A673 (cell line): ENCODE results near the gene RNF220.

Experiments
- CTCF ChIP-seq: fragments of 300-800, 200-600 bp; sonication (generic); conservative IDR thresholded peaks from 2 replicates; pipeline ENCODE4 v1.5.1; 2017; ENCODE audit warnings: low read depth, mild to moderate bottlenecking, antibody characterized with exemption, low read length, moderate library complexity, mixed read lengths
- EZH2 ChIP-seq: fragments of 200-600 bp; sonication (generic); IDR thresholded peaks from 2 replicates; pipeline ENCODE4 v1.6.1; 2017; ENCODE audit warnings: borderline replicate concordance, low read depth, mild to moderate bottlenecking, mixed read lengths, antibody characterized with exemption, low read length; ENCODE audit not compliant: poor library complexity, severe bottlenecking

DNA sequence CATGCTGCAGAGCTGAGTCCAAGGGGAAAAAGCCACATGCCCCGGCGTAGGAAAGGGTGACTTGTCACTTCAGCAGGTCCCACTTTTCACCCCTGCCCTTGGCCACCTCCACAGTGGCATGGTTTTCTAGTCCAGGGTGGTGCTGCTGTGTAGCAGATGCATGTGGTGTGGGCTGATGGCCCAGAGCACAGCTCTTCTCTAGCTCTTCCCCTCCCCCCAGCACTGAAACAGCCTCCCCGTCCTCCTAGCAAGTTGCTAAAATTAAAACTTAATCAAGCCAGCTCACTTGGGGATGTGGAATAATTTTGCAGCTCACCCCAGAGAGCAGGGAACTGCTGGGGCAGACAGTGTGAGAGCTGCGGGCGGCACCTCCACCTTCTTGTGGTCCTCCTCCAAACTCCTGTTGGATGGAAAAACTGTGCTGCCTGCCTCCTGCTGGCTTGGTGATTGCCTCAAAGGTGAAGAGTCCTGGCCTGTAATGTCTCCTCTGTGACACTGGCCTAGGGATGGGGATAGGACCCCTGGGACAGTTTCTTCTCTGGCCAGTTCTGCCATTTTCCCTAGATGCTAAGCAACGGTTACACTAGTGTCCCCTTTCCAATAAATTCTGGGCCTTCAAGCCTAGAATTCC lies 91.6 kb downstream of the RNF220 start:
- TF ChIP-seq CTCF: no peak
- no peak for TF ChIP-seq EZH2
